PFSK-1 (cell line): ENCODE results near the gene RFTN1.

Experiments used
- FOXP2 ChIP-seq: optimal IDR thresholded peaks from 2 replicates; pipeline ENCODE3; 2011; ENCODE audit warnings: borderline replicate concordance, control low read depth, inconsistent platforms; ENCODE audit not compliant: insufficient read depth; ENCODE audit errors: extremely low read length, extremely low read depth
- POLR2AphosphoS5 ChIP-seq: IDR thresholded peaks from 2 replicates; pipeline ENCODE4 v1.6.1; 2012; ENCODE audit warnings: low read depth, mild to moderate bottlenecking, control low read depth, low read length, moderate library complexity
- SIN3A ChIP-seq: IDR thresholded peaks from 2 replicates; pipeline ENCODE4 v1.6.1; 2012; ENCODE audit warnings: mild to moderate bottlenecking, low read length, moderate library complexity, borderline replicate concordance; ENCODE audit not compliant: insufficient read depth
- TAF1 ChIP-seq: IDR thresholded peaks from 2 replicates; pipeline ENCODE4 v1.6.1; 2012; ENCODE audit warnings: low read length, control low read depth, borderline replicate concordance; ENCODE audit not compliant: insufficient read depth
- TF ChIP-seq, protein P1 (sequence below), 2 experiments: IDR thresholded peaks; 2 replicates each; pipeline versions ENCODE4 v1.6.1 to v1.8.0; 2011 to 2012; ENCODE audit warnings: low read depth in 2 of 2, low read length in 2 of 2, control low read depth in 1 of 2, inconsistent platforms in 1 of 2, mild to moderate bottlenecking in 1 of 2, moderate library complexity in 1 of 2; ENCODE audit not compliant: insufficient read depth in 1 of 2

DNA sequence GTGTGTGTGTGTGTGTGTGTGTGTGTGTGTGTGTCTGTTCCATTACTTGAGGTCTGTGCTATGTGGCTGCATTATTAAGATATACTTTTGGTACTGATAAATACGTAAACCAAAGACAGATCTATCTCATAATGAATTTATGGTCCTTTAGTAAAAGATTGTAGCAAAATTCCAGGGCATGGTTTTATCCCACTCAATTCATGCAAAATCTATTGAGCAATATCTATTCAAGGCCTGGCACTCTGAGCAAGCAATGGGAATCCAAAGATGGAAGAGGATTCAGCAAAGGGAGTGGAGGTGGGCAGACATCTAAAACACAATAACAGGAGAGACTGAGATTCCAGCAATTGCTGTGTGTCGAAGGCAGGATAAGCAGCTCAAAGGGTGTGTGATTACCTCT lies 86.8 kb downstream of the RFTN1 start:
- no peak for TF ChIP-seq TAF1
- TF ChIP-seq, protein P1, sequence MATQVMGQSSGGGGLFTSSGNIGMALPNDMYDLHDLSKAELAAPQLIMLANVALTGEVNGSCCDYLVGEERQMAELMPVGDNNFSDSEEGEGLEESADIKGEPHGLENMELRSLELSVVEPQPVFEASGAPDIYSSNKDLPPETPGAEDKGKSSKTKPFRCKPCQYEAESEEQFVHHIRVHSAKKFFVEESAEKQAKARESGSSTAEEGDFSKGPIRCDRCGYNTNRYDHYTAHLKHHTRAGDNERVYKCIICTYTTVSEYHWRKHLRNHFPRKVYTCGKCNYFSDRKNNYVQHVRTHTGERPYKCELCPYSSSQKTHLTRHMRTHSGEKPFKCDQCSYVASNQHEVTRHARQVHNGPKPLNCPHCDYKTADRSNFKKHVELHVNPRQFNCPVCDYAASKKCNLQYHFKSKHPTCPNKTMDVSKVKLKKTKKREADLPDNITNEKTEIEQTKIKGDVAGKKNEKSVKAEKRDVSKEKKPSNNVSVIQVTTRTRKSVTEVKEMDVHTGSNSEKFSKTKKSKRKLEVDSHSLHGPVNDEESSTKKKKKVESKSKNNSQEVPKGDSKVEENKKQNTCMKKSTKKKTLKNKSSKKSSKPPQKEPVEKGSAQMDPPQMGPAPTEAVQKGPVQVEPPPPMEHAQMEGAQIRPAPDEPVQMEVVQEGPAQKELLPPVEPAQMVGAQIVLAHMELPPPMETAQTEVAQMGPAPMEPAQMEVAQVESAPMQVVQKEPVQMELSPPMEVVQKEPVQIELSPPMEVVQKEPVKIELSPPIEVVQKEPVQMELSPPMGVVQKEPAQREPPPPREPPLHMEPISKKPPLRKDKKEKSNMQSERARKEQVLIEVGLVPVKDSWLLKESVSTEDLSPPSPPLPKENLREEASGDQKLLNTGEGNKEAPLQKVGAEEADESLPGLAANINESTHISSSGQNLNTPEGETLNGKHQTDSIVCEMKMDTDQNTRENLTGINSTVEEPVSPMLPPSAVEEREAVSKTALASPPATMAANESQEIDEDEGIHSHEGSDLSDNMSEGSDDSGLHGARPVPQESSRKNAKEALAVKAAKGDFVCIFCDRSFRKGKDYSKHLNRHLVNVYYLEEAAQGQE (IDR thresholded peaks at IDR 0.05; ENCODE audit: insufficient read depth in 1 of 2, low read depth in 2 of 2, low read length in 2 of 2) = no peak
- no peak for TF ChIP-seq POLR2AphosphoS5
- no peak for TF ChIP-seq SIN3A
- TF ChIP-seq FOXP2 = no peak
